T follicular helper cell (primary cell): Measurements from ENCODE around the gene PTEN.

Experiments used
- DNase-seq: peaks from one replicate; pipeline ENCODE4 v3.0.0-alpha.2; 2020; ENCODE audit warnings: low read depth

The PTEN gene

DNA sequence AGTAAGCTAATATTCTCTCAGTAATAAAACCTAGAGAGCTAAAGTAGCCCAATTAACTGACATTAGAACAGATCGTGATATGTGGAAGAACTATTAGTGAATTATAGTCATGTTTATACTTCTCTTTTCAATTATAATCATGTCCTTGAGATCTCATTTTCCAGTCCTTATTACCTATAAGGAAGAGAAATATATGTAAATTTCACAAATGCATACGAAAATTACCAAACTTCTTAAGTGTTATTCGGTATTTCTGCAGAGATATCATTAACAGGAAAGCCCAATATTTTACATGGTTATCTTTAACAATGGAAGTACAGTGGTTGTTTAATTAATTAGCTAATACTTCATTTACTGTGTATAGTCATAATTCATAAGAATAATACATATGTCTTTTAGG lies 110.7 kb downstream of the PTEN start:
- no peak for DNase-seq

DNA sequence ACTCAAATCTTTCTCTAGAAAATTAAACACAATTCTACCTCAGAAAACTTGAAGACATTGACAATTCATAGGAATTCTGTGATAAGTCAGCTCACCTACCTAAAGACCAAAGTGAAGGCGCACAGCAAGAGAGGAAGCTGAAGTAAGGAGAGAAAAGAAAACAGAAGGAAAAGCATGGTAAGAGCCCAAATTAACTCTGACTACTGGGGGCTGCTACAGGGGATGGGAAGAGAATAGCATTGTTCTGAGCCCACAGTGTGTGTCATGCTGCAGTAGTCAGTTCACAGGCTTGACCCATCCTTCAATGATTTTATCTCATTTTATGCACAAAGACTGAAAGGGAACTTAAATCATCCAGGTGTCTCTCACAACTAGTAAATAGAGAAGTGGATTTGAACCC lies 111.3 kb downstream of the PTEN start:
- DNase-seq, result no peak

DNA sequence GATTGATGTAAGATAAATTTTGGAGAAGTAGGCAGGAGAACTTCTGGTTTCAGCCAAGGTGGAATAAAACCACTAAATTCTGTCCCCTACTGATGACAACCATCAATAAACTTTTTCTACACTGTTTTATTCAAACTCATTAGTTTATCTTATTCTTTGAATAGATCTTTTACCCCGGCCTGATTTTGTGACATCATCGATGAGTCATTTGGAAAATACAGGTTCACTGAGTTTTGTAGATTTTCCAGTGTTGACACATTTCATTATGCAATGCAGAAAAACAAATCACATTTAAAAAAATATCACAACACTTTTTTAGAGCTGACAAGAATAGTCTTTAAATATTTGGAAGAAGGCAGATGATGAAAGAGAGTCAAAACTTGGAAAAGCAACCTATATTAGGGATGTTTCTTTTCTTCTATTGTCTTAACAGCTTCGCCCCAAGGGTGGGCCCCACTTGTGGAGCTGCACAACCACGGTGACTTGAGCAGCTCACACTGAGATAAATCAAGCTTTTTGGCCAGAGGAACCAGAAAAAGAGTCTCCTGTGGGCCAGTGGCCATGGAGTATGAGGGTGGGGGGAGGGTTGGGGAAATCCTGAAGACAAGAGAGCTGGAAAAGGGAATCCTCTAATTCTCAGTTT lies 112.8 kb downstream of the PTEN start:
- DNase-seq, result no peak

- DNase-seq, result no peak
These were observed 114.7 kb downstream of the PTEN start for GRCh38 chr10:87978166-87978565.

DNA sequence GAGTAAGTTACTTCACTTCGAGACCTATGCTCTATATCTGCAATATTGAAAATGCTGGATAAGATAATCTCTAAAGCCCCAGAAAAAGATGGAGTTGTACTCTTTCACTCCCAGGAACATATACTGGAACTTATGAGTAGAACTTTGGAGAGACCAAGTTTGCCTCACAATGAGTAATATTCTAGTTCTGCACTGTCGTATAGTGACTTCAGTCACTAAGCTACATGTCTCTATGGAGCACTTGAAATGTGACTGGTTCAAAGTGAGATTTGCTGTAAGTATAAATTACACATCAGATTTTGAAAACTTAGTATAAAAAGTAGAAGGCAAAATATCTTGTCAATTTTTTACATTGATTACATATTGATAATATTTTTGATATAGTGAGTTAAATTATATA lies 116.4 kb downstream of the PTEN start:
- DNase-seq, result no peak

GRCh38 chr10:87983716-87984115 lies 120.3 kb downstream of the PTEN start:
- DNase-seq, result no peak

- no peak for DNase-seq
These were observed 123.8 kb downstream of the PTEN start for GRCh38 chr10:87987206-87987605.

- no peak for DNase-seq
These were observed 128.5 kb downstream of the PTEN start for GRCh38 chr10:87991946-87992345.

DNA sequence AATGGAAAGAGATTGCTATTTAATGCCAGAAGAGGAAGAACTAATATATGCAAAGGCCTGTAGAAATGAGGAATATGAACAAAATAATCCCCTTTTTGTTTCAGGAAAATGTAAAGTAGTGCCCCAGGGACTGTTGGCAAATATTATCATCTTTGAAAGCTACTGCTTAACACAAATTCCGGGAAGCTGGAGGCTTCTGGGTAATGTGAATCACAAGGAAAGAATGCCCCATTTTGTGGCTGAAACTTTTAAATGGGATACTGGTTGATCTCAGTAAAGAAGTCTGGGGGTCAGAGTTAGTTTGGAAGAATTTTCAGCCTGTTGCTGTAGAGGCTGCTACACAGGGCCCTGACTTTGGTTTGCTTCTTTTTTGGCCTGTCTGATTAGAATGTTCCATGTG lies 141.0 kb downstream of the PTEN start:
- DNase-seq, result no peak

DNA sequence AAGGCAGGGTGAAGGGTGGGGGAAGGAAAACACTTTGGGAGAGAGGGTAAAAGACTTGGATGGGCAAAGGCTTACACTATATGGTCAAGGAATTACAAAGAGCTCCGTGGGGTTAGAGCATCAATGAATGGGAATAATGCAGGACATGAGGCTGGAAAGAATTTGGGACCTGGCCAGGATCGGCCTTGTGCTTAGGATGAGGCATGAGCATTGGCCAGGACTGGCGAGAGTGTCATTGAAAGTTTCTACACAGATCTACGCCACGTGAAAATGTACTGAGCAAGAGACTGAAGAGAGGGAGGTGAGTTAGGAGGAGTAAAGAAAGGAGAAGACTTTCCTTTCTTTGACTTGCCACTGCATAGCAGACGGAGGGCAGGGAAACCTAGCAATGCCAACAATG lies 142.8 kb downstream of the PTEN start:
- DNase-seq, result no peak

GRCh38 chr10:88008866-88009470 lies 145.5 kb downstream of the PTEN start:
- DNase-seq, result no peak

GRCh38 chr10:88012641-88013040 lies 149.2 kb downstream of the PTEN start:
- no peak for DNase-seq

- no peak for DNase-seq
These were observed 154.4 kb downstream of the PTEN start for GRCh38 chr10:88017781-88018180.

DNA sequence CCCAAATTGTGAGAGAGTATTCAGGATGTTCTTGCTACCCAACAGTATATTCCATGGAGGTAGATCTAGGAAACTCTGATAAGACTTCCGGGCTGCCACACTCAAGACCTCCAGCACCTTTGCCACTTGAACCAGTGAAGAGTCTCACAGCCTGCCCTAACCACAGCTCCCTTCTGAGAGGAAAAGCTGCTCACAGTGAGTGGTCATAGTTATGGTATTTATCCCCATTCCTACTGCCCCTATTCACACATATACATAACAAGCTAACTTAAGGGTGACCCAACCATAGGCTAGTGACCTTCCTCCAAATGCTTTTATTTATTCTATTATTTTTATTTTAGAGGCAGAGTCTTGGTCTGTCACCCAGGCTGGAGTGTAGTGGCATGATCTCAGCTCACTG lies 156.3 kb downstream of the PTEN start:
- no peak for DNase-seq
